Neuronal stem cell (in vitro differentiated cells): ENCODE data around the gene SLC25A41.
"Not testable (repeated sequence)": the region's sequence is repeated elsewhere in the genome, so short reads cannot be mapped to it uniquely, and the experiment has no call there.

Source experiments
- DNase-seq: peaks from one replicate; pipeline ENCODE4 v3.0.0-alpha.2; 2013; ENCODE audit warnings: low spot score
- H2AFZ ChIP-seq: one replicate; pipeline ENCODE4 v1.6.1; 2013; ENCODE audit warnings: mild to moderate bottlenecking, low read length, inconsistent platforms
- H2AK5ac ChIP-seq: 2 replicates; pipeline ENCODE4 v1.6.1; 2013; ENCODE audit warnings: low read depth, mild to moderate bottlenecking, inconsistent platforms, low read length, moderate library complexity, mixed read lengths
- H2BK120ac ChIP-seq: 2 replicates; pipeline ENCODE4 v1.6.1; 2013; ENCODE audit warnings: low read depth, mild to moderate bottlenecking, inconsistent platforms, low read length, moderate library complexity, mixed read lengths
- H2BK12ac ChIP-seq: one replicate; pipeline ENCODE4 v1.6.1; 2013; ENCODE audit warnings: low read length, inconsistent platforms
- H2BK15ac ChIP-seq: 2 replicates; pipeline ENCODE4 v1.6.1; 2013; ENCODE audit warnings: mild to moderate bottlenecking, low read length, inconsistent platforms, mixed read lengths
- H2BK5ac ChIP-seq: one replicate; pipeline ENCODE4 v1.6.1; 2013; ENCODE audit warnings: inconsistent platforms, mild to moderate bottlenecking, low read length, moderate library complexity
- H3K14ac ChIP-seq: one replicate; pipeline ENCODE4 v1.6.1; 2013; ENCODE audit warnings: low read length, inconsistent platforms
- H3K18ac ChIP-seq: 2 replicates; pipeline ENCODE4 v1.6.1; 2013; ENCODE audit warnings: low read length, inconsistent platforms
- H3K23ac ChIP-seq: 2 replicates; pipeline ENCODE4 v1.6.1; 2013; ENCODE audit warnings: low read depth, mild to moderate bottlenecking, mixed read lengths, low read length, inconsistent platforms; ENCODE audit not compliant: poor library complexity
- H3K27ac ChIP-seq: replicated peaks from 3 replicates; pipeline ENCODE4 v1.5.1; 2013; ENCODE audit warnings: low read length, inconsistent platforms
- H3K27me3 ChIP-seq, 3 experiments: 2 replicates each; pipeline ENCODE4 v1.6.1; 2013; ENCODE audit warnings: low read length in 3 of 3, mild to moderate bottlenecking in 2 of 3, inconsistent platforms in 1 of 3, low read depth in 1 of 3, mixed read lengths in 1 of 3, moderate library complexity in 1 of 3; ENCODE audit not compliant: control insufficient read depth in 3 of 3, insufficient read depth in 3 of 3
- H3K36me3 ChIP-seq, 2 donors: replicated peaks in 1 of 2; 2 replicates each; pipeline ENCODE4 v1.6.1; 2013; ENCODE audit warnings: low read length in 2 of 2; ENCODE audit not compliant: control insufficient read depth in 2 of 2, insufficient read depth in 2 of 2
- H3K4ac ChIP-seq: 2 replicates; pipeline ENCODE4 v1.6.1; 2013; ENCODE audit warnings: inconsistent platforms, mild to moderate bottlenecking, low read length, moderate library complexity
- H3K4me1 ChIP-seq, 2 donors: 1 replicate in 1 of 2; 2 replicates in 1 of 2; pipeline ENCODE4 v1.6.1; 2013; ENCODE audit warnings: low read length in 2 of 2, low read depth in 1 of 2; ENCODE audit not compliant: control insufficient read depth in 2 of 2, insufficient read depth in 1 of 2
- H3K4me2 ChIP-seq: one replicate; pipeline ENCODE4 v1.6.1; 2013; ENCODE audit warnings: mild to moderate bottlenecking, low read length, inconsistent platforms; ENCODE audit not compliant: insufficient read depth, poor library complexity, severe bottlenecking
- H3K4me3 ChIP-seq, 2 donors: 2 replicates each; pipeline ENCODE4 v1.5.1; 2013; ENCODE audit warnings: low read length in 2 of 2, mild to moderate bottlenecking in 2 of 2, inconsistent platforms in 1 of 2, moderate library complexity in 1 of 2
- H3K79me1 ChIP-seq: one replicate; pipeline ENCODE4 v1.6.1; 2013; ENCODE audit warnings: low read depth, mild to moderate bottlenecking, inconsistent platforms, low read length, moderate library complexity
- H3K9ac ChIP-seq: one replicate; pipeline ENCODE4 v1.6.1; 2013; ENCODE audit warnings: mild to moderate bottlenecking, low read depth, low read length, inconsistent platforms; ENCODE audit not compliant: poor library complexity
- H3K9me3 ChIP-seq, 2 donors: replicated peaks in 1 of 2; 2 replicates each; pipeline versions ENCODE3 to v1.6.1; 2013; ENCODE audit warnings: low read length in 2 of 2, mild to moderate bottlenecking in 2 of 2, inconsistent platforms in 1 of 2, low read depth in 1 of 2, mixed read lengths in 1 of 2, moderate library complexity in 1 of 2; ENCODE audit not compliant: control insufficient read depth in 2 of 2, insufficient read depth in 1 of 2
- H4K8ac ChIP-seq: one replicate; pipeline ENCODE4 v1.6.1; 2013; ENCODE audit warnings: low read depth, mild to moderate bottlenecking, inconsistent platforms, low read length, moderate library complexity
- H4K91ac ChIP-seq: one replicate; pipeline ENCODE4 v1.6.1; 2013; ENCODE audit warnings: low read length, low read depth, mild to moderate bottlenecking, inconsistent platforms; ENCODE audit not compliant: poor library complexity
- WGBS, 2 donors: extraction: QIAGEN DNeasy Blood & Tissue Kit; methylation state at CpG; one replicate each; pipeline ENCODE4 v1.1.7; 2013; ENCODE audit warnings: missing lambda C conversion rate in 2 of 2, mixed read lengths in 1 of 2; ENCODE audit not compliant: insufficient read length in 2 of 2, insufficient replicate concordance in 1 of 2; ENCODE audit errors: extremely low coverage in 2 of 2; 5-methylcytosine and 5-hydroxymethylcytosine counted together

SLC25A41 gene

GRCh38 chr19:6428692-6429418 is 4.7 kb downstream of the SLC25A41 start:
- not testable (repeated sequence) for H3K36me3 ChIP-seq, H3K4ac ChIP-seq, H3K4me3 ChIP-seq, H3K27me3 ChIP-seq, H4K8ac ChIP-seq, DNase-seq, H3K4me2 ChIP-seq, H2BK12ac ChIP-seq, H3K9me3 ChIP-seq, H3K9ac ChIP-seq, H3K14ac ChIP-seq, H3K18ac ChIP-seq, H2BK5ac ChIP-seq, H2AFZ ChIP-seq, H3K79me1 ChIP-seq, H3K27ac ChIP-seq, H2BK120ac ChIP-seq, H3K23ac ChIP-seq, H3K4me1 ChIP-seq, H2BK15ac ChIP-seq, H2AK5ac ChIP-seq, H4K91ac ChIP-seq
- no CpG with 5 or more reads among the region's 2 CpGs for WGBS, 2 donors

- H2BK120ac ChIP-seq, result no peak overlapping the region
- H3K36me3 ChIP-seq, result peaks cover 2 to 13% of the 10 kb centered on the region in 2 donors
- peaks cover 4% of the 10 kb centered on the region for H3K79me1 ChIP-seq
- no peak for DNase-seq
- no CpG with 5 or more reads among the region's 18 CpGs for WGBS, 2 donors
- peak overlapping the region; percentile 38 for H3K18ac ChIP-seq
- peaks cover 4 to 5% of the 10 kb centered on the region in 2 donors for H3K9me3 ChIP-seq
- H3K27ac ChIP-seq, result no peak overlapping the region
- no peak overlapping the region for H2BK12ac ChIP-seq
- no peak overlapping the region for H3K23ac ChIP-seq
- peak overlapping the region; percentile 75 for H2AK5ac ChIP-seq
- H4K8ac ChIP-seq, result no peak overlapping the region
- H3K9ac ChIP-seq, result peak overlapping the region; percentile 70
- peak overlapping the region; percentile 33 for H2BK15ac ChIP-seq
- no peak overlapping the region for H4K91ac ChIP-seq
- H3K14ac ChIP-seq, result peak overlapping the region; percentile 71
- H3K4me1 ChIP-seq, result peaks cover 9% of the 10 kb centered on the region in 2 donors
- no peak overlapping the region for H3K4ac ChIP-seq
- H3K27me3 ChIP-seq, result peaks cover 0 to 5% (median 4%) of the 10 kb centered on the region in 3 experiments
- H2BK5ac ChIP-seq, result peak overlapping the region; percentile 53
- H3K4me2 ChIP-seq, result no peak overlapping the region
- no peak overlapping the region for H3K4me3 ChIP-seq
- H2AFZ ChIP-seq, result no peak overlapping the region
These were observed 6.4 kb downstream of the SLC25A41 start for GRCh38 chr19:6427131-6427530.

GRCh38 chr19:6425732-6426620 is 7.6 kb downstream of the SLC25A41 start:
- no peak overlapping the region for H3K4ac ChIP-seq
- H3K18ac ChIP-seq, result peak overlapping the region; percentile 78
- H2BK5ac ChIP-seq, result no peak overlapping the region
- peaks cover 4 to 5% of the 10 kb centered on the region in 2 donors for H3K9me3 ChIP-seq
- peak overlapping the region; percentile 0 for H2AK5ac ChIP-seq
- H3K36me3 ChIP-seq, result peaks cover 14 to 25% of the 10 kb centered on the region in 2 donors
- H3K79me1 ChIP-seq, result peaks cover 12% of the 10 kb centered on the region
- peak overlapping the region; percentile 28 for H3K14ac ChIP-seq
- no peak overlapping the region for H2BK120ac ChIP-seq
- H3K4me1 ChIP-seq, result peaks cover 9 to 13% of the 10 kb centered on the region in 2 donors
- H2BK15ac ChIP-seq, result peak overlapping the region; percentile 11
- DNase-seq, result no peak
- peak overlapping the region in 1 of 2 donors; percentile 63 for H3K4me3 ChIP-seq
- H2BK12ac ChIP-seq, result peak overlapping the region; percentile 60
- peak overlapping the region; percentile 52 for H3K27ac ChIP-seq
- WGBS, 2 donors, result no CpG with 5 or more reads among the region's 21 CpGs
- H4K91ac ChIP-seq, result no peak overlapping the region
- no peak overlapping the region for H3K9ac ChIP-seq
- peaks cover 0 to 5% (median 4%) of the 10 kb centered on the region in 3 experiments for H3K27me3 ChIP-seq
- H2AFZ ChIP-seq, result peak overlapping the region; percentile 79
- peak overlapping the region; percentile 15 for H3K4me2 ChIP-seq
- no peak overlapping the region for H3K23ac ChIP-seq
- H4K8ac ChIP-seq, result no peak overlapping the region
